ENCODE data around the gene TESMIN.

DNA sequence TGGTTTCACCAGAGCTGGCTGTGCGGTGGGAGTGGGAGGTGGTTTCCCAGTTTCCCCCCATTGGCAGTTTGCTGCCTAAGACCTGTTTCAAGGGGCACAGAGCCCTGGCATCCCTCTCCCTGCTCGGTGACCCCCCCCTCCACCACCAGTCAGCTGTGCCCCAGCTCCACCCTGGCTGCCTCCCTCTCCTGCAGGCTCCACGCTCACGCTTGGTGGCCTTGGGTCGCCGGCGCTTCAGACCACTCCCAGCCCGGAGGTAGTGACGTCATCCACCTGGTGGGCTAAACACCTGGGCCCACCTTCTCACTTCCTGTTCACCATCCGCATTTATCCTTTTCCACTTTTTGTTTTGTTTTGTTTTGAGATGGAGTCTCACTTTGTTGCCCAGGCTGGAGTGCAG is 59.2 kb downstream of the TESMIN start:
- TF ChIP-seq, protein P1, sequence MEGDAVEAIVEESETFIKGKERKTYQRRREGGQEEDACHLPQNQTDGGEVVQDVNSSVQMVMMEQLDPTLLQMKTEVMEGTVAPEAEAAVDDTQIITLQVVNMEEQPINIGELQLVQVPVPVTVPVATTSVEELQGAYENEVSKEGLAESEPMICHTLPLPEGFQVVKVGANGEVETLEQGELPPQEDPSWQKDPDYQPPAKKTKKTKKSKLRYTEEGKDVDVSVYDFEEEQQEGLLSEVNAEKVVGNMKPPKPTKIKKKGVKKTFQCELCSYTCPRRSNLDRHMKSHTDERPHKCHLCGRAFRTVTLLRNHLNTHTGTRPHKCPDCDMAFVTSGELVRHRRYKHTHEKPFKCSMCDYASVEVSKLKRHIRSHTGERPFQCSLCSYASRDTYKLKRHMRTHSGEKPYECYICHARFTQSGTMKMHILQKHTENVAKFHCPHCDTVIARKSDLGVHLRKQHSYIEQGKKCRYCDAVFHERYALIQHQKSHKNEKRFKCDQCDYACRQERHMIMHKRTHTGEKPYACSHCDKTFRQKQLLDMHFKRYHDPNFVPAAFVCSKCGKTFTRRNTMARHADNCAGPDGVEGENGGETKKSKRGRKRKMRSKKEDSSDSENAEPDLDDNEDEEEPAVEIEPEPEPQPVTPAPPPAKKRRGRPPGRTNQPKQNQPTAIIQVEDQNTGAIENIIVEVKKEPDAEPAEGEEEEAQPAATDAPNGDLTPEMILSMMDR (IDR thresholded peaks at IDR 0.05), result no peak
- TF ChIP-seq EP300 (IDR thresholded peaks at IDR 0.05) (no peak), POLR2A (IDR thresholded peaks at IDR 0.05) (no peak)

All from upper lobe of left lung (tissue), 4 donors.